ENCODE measurements around the gene SBF2. TPM values are rescaled to one million over a fixed set of nuclear protein-coding genes. Genes with fewer than 3 reads are reported as not detected.

SBF2 gene
- total RNA-seq, 4 donors from 2014 or later: 52.8 to 87.9 (median 62.4) TPM

DNA sequence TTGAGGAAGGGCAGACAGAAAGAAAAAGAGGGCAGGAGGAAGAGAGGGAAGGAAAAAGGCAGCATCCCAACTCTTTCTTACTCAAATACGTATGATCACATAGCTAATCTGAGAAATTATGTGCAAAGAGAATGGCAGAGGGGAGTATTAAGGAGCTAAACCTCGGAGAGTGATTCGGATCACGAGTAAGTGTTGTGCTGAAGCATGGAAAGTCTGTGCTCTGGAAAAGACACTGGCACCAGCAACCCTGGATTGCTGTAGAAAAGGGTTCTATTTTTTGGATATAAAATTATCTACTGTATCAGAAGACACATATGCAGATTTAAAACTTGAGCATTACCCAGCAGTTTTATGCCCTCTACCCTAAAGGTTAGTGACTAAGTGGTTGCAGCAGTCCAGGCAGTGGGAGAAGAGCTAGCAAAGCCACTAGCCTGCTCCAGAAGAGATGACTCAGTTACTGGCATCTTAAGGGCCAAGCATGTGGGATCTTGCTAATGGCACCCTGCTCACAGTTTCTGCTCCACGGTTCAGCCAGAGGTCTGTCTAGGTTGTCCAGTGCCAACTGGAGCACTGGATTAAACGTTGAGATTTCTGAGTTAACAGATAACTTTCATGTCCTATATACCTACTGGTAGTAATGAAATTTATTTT, 478.4 kb downstream of the SBF2 start:
- peaks cover 0 to 5% (median 0%) of the 10 kb centered on the region in 3 donors for H3K4me1 ChIP-seq
- H3K9me3 ChIP-seq: no peaks in the 10 kb centered on the region
- TF ChIP-seq POLR2A (IDR thresholded peaks at IDR 0.05) (no peak), CTCF (IDR thresholded peaks at IDR 0.05) (no peak), EP300 (IDR thresholded peaks at IDR 0.05) (no peak), POLR2AphosphoS5 (IDR thresholded peaks at IDR 0.05) (no peak)
- no peak overlapping the region for H3K27ac ChIP-seq
- ATAC-seq: peak; percentile 53
- no peak overlapping the region for H3K4me3 ChIP-seq
- no peaks in the 10 kb centered on the region for H3K27me3 ChIP-seq
- 69 to 74% methylated on average over 5 to 6 of the region's 6 CpGs for WGBS, 2 donors (ENCODE audit: low coverage in 1 of 2)
- H3K36me3 ChIP-seq: peaks cover 0 to 56% of the 10 kb centered on the region in 2 donors

DNA sequence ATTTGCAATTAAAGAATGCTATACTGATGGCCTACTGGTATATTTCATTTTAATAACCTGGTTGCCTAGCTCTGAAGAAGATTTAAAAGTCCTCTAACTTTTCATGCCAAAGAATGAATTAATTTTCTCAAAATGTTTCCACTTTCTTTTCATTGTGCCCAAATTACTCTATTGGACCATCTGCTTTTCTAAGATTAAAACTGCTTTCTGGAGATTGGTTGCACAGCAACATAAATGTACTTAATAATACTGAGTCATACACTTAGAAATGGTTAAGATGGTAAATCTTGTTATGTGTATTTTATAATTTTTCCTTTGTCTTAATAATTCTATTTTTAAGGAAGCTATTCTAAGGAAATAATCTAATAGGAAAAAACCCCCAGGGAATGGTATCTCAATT, 479.9 kb downstream of the SBF2 start:
- no peak for ATAC-seq
- TF ChIP-seq EP300 (IDR thresholded peaks at IDR 0.05): no peak
- TF ChIP-seq POLR2A (IDR thresholded peaks at IDR 0.05): no peak
- TF ChIP-seq POLR2AphosphoS5 (IDR thresholded peaks at IDR 0.05): no peak
- no peaks in the 10 kb centered on the region for H3K27me3 ChIP-seq
- no peak overlapping the region for H3K27ac ChIP-seq
- peaks cover 0 to 65% of the 10 kb centered on the region in 2 donors for H3K36me3 ChIP-seq
- H3K4me3 ChIP-seq: no peak overlapping the region
- H3K4me1 ChIP-seq: no peaks in the 10 kb centered on the region
- H3K9me3 ChIP-seq: no peaks in the 10 kb centered on the region

DNA sequence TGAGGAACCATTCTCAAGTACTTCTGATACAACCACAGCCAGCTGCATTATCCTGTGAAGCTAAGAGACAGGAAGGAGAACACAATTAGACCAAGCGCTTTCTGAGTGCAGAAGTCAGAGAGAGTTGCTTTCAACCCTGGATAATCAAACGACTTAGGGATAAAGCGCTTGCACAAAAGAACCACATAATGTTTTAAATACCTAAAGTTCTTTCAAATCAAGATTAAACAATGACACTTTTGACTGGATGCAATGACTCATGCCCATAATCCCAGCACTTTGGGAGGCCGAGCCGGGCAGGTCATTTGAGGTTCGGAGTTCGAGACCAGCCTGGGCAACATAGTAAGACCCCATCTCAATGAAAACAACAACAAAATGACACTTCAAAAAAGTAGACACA, 485.1 kb downstream of the SBF2 start:
- Histone ChIP-seq H3K4me1 (peaks cover 5 to 11% (median 6%) of the 10 kb centered on the region in 3 donors), H3K36me3 (peaks cover 0 to 75% of the 10 kb centered on the region in 2 donors), H3K9me3 (no peaks in the 10 kb centered on the region), H3K27me3 (no peaks in the 10 kb centered on the region), H3K27ac (no peak overlapping the region), H3K4me3 (no peak overlapping the region)
- ATAC-seq: no peak
- WGBS, 2 donors (ENCODE audit: low coverage in 1 of 2): 75 to 93% methylated on average over 7 of the region's 7 CpGs
- TF ChIP-seq POLR2AphosphoS5 (IDR thresholded peaks at IDR 0.05): no peak
- no peak for TF ChIP-seq EP300 (IDR thresholded peaks at IDR 0.05)
- TF ChIP-seq POLR2A (IDR thresholded peaks at IDR 0.05): no peak
- no peak for TF ChIP-seq CTCF (IDR thresholded peaks at IDR 0.05)

GRCh38 chr11:9806946-9807687, 486.9 kb downstream of the SBF2 start:
- H3K27me3 ChIP-seq: no peaks in the 10 kb centered on the region
- ATAC-seq: no peak
- no peak overlapping the region for H3K4me3 ChIP-seq
- H3K27ac ChIP-seq: no peak overlapping the region
- peaks cover 13 to 29% (median 19%) of the 10 kb centered on the region in 3 donors for H3K4me1 ChIP-seq
- 90 to 93% methylated on average over 3 to 4 of the region's 4 CpGs for WGBS, 2 donors (ENCODE audit: low coverage in 1 of 2)
- no peak for TF ChIP-seq EP300 (IDR thresholded peaks at IDR 0.05)
- TF ChIP-seq POLR2AphosphoS5 (IDR thresholded peaks at IDR 0.05): no peak
- no peak for TF ChIP-seq POLR2A (IDR thresholded peaks at IDR 0.05)
- no peak for TF ChIP-seq CTCF (IDR thresholded peaks at IDR 0.05)
- H3K9me3 ChIP-seq: no peaks in the 10 kb centered on the region
- H3K36me3 ChIP-seq: peaks cover 0 to 62% of the 10 kb centered on the region in 2 donors

GRCh38 chr11:9804419-9804902, 489.6 kb downstream of the SBF2 start:
- TF ChIP-seq POLR2AphosphoS5 (IDR thresholded peaks at IDR 0.05) (no peak), POLR2A (IDR thresholded peaks at IDR 0.05) (no peak), EP300 (IDR thresholded peaks at IDR 0.05) (no peak), CTCF (IDR thresholded peaks at IDR 0.05) (no peak)

More at GRCh38 chr11:9804419-9804902, 489.6 kb downstream of the SBF2 start:
- WGBS, 2 donors (ENCODE audit: low coverage in 1 of 2): 26 to 32% methylated on average over 2 of the region's 2 CpGs
- Histone ChIP-seq H3K4me1 (peaks cover 17 to 38% (median 24%) of the 10 kb centered on the region in 3 donors), H3K9me3 (no peaks in the 10 kb centered on the region), H3K27ac (peak overlapping the region; percentile 57 to 80 (median 78)), H3K27me3 (no peaks in the 10 kb centered on the region), H3K4me3 (no peak overlapping the region), H3K36me3 (peaks cover 0 to 46% of the 10 kb centered on the region in 2 donors)
- ATAC-seq: no peak

Data from gastroesophageal sphincter (tissue), 4 donors.